ENCODE data around the gene TMCC3. TPM values are rescaled to one million over a fixed set of nuclear protein-coding genes. Genes with fewer than 3 reads are reported as not detected.

TMCC3 gene
- total RNA-seq, 1 donor from 2014 or later = 1.7 TPM

DNA sequence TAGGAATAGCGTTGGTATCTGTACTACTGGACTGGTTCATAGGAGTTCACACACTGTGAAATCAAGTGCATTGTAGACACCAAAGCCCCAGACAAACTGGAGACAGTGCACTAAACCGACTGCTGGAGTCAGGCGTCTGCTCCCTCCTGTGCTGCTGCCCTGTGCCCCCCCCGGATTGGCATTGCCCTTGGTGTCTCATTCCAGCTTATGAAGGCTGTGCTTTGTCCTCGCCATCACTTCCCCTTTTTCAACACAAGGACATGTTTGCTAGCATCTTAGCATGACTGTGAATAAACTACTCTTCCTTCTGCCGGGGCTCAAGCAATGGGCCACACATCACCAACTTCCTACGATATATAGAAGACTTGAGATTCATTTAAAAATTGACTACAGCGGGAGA lies 84.0 kb downstream of the TMCC3 start:
- Histone ChIP-seq H3K27me3 (ENCODE audit: low read depth) (no peaks in the 10 kb centered on the region), H3K4me3 (no peak overlapping the region), H3K9me3 (replicated peaks) (no peaks in the 10 kb centered on the region), H3K27ac (replicated peaks) (no peak overlapping the region), H3K4me1 (peaks cover 1% of the 10 kb centered on the region), H3K36me3 (peaks cover 4% of the 10 kb centered on the region)
- intact Hi-C loops (cut with micrococcal nuclease) = no loop called here
- DNase-seq = no peak
- TF ChIP-seq, protein P1, sequence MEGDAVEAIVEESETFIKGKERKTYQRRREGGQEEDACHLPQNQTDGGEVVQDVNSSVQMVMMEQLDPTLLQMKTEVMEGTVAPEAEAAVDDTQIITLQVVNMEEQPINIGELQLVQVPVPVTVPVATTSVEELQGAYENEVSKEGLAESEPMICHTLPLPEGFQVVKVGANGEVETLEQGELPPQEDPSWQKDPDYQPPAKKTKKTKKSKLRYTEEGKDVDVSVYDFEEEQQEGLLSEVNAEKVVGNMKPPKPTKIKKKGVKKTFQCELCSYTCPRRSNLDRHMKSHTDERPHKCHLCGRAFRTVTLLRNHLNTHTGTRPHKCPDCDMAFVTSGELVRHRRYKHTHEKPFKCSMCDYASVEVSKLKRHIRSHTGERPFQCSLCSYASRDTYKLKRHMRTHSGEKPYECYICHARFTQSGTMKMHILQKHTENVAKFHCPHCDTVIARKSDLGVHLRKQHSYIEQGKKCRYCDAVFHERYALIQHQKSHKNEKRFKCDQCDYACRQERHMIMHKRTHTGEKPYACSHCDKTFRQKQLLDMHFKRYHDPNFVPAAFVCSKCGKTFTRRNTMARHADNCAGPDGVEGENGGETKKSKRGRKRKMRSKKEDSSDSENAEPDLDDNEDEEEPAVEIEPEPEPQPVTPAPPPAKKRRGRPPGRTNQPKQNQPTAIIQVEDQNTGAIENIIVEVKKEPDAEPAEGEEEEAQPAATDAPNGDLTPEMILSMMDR (IDR thresholded peaks at IDR 0.05; ENCODE audit: borderline replicate concordance) = no peak

DNA sequence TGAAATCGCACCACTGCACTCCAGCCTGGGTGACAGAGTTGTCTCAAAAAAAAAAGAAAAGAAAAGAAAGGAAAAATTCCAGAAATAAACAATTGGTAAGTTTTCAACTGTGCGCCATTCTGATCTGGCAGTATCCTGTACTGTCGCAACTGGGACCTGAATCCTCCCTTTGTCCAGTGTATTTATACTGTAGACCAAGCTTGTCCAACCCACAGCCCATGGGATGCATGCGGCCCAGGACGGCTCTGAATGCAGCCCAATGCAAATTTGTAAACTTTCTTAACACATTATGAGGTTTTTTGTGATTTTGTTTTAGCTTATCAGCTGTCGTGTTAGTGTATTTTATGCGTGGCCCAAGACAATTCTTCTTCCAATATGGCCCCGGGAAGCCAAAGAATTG lies 84.7 kb downstream of the TMCC3 start:
- Histone ChIP-seq H3K9me3 (replicated peaks) (no peaks in the 10 kb centered on the region), H3K27me3 (ENCODE audit: low read depth) (no peaks in the 10 kb centered on the region), H3K4me3 (no peak overlapping the region), H3K4me1 (no peaks in the 10 kb centered on the region), H3K36me3 (peaks cover 4% of the 10 kb centered on the region), H3K27ac (replicated peaks) (no peak overlapping the region)
- DNase-seq = no peak
- TF ChIP-seq, protein P1 (IDR thresholded peaks at IDR 0.05; ENCODE audit: borderline replicate concordance) = no peak
- intact Hi-C loops (cut with micrococcal nuclease) = no loop called here

DNA sequence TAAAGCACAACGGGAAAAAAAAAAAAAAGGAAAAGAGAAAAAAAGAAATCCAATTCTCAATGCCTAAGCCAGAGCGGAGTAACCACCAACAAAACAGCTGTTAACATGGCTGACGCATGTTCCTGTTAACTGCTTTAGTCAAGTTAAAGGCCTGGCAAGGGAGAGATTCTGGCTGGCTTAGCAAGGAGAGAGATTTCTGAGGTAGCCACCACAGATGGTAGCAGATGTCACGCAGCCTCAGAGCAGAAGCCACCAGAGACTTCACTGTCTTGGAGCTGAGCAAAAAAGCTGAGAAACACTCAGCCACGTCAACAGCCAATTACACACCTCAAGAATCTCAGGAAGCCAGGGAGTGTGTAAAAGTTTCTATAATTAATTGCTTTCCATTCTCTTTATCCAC lies 87.1 kb downstream of the TMCC3 start:
- no peak overlapping the region for H3K27ac ChIP-seq (replicated peaks)
- DNase-seq = no peak
- H3K4me1 ChIP-seq = no peaks in the 10 kb centered on the region
- TF ChIP-seq, protein P1 (IDR thresholded peaks at IDR 0.05; ENCODE audit: borderline replicate concordance) = no peak
- no peaks in the 10 kb centered on the region for H3K36me3 ChIP-seq
- intact Hi-C loops (cut with micrococcal nuclease) = no loop called here
- no peaks in the 10 kb centered on the region for H3K27me3 ChIP-seq (ENCODE audit: low read depth)
- no peaks in the 10 kb centered on the region for H3K9me3 ChIP-seq (replicated peaks)
- no peak overlapping the region for H3K4me3 ChIP-seq

DNA sequence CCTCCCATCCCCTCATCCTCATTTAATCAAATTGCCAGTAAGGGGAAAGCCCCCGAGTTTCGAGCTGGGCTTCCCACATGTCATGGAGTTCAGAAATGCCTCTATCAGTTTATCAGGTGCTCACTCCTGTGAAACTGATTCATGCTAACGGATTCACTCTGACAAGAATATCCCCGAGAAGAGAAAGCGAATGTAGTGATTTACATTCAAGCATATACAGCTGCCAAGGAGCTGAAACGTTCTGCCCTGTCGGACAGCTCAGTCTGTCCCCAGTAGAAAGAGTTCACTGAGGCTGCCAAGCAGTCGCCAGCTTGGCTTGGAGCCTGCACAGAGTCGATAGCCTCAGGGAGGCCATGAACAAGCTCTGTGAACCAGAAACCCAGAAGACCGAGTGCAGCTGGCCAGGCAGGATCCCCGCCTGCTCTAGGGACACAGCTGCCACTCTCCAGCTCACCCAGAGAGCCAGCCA lies 88.4 kb downstream of the TMCC3 start:
- TF ChIP-seq, protein P1 (IDR thresholded peaks at IDR 0.05; ENCODE audit: borderline replicate concordance) = no peak
- Histone ChIP-seq H3K36me3 (no peaks in the 10 kb centered on the region), H3K27ac (replicated peaks) (peak overlapping the region; percentile 0), H3K4me1 (no peaks in the 10 kb centered on the region), H3K27me3 (ENCODE audit: low read depth) (no peaks in the 10 kb centered on the region), H3K9me3 (replicated peaks) (peaks cover 6% of the 10 kb centered on the region), H3K4me3 (no peak overlapping the region)
- peak; percentile 59 for DNase-seq
- intact Hi-C loops (cut with micrococcal nuclease) = no loop called here

DNA sequence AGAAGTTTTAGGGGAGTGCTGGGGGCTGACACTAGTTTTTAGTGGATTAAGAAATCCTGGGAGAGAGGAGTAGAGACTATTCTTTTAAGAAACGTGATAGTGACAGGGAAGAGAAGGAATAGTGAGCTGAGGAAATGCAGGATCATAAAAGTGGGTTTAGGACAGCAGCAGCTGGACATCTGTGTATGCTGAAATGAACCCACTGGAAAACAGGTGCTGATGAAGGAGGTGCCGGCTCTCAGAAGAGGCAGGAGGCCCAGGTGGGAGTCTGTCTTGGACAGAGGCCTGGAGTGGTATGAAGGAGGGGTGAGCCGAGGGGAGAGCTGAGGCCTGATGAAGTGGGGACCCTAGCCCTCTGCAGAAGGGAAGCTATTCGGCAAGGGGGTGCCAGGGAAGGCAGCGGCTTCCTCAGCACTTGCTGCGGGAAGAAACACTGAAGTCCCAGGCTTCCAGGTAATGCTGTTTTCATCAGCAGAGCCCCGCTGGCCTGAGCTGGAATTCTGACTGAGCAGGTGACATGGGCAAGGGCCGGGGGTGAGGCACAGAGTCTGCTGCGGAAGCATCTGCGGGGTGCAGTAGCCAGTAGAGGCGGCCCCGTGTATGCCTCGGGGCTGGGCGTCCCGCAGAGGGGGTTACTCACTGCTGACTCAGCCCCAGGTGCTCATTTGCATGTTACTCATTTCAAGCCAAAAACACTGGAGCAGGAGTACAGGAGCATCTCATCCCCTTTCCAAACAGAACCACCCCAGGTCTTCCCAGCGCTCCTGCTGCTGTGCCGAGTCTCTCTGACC lies 89.7 kb downstream of the TMCC3 start:
- TF ChIP-seq, protein P1 (IDR thresholded peaks at IDR 0.05; ENCODE audit: borderline replicate concordance) = no peak
- no peaks in the 10 kb centered on the region for H3K4me1 ChIP-seq
- H3K27ac ChIP-seq (replicated peaks) = no peak overlapping the region
- DNase-seq = no peak
- no peak overlapping the region for H3K4me3 ChIP-seq
- intact Hi-C loops (cut with micrococcal nuclease) = no loop called here
- peaks cover 10% of the 10 kb centered on the region for H3K9me3 ChIP-seq (replicated peaks)
- no peaks in the 10 kb centered on the region for H3K27me3 ChIP-seq (ENCODE audit: low read depth)
- no peaks in the 10 kb centered on the region for H3K36me3 ChIP-seq
